ENCODE measurements around the gene SCYL1. TPM values are rescaled to one million over a fixed set of nuclear protein-coding genes. Genes with fewer than 3 reads are reported as not detected.

SCYL1 gene
- total and polyA plus RNA-seq, 2 experiments from 2014 or later = 52.7 to 66.1 TPM

GRCh38 chr11:65559535-65559934, 34.7 kb downstream of the SCYL1 start:
- Histone ChIP-seq H3K4me1 (ENCODE audit: insufficient read depth) (peaks cover 39% of the 10 kb centered on the region), H2AFZ (no peak overlapping the region), H3K27me3 (ENCODE audit: insufficient read depth) (peaks cover 52% of the 10 kb centered on the region), H3K9me2 (ENCODE audit: insufficient read depth) (no peaks in the 10 kb centered on the region), H4K20me1 (replicated peaks; ENCODE audit: insufficient read depth) (no peaks in the 10 kb centered on the region), H3F3A (replicated peaks; ENCODE audit: low read depth) (peaks cover 8% of the 10 kb centered on the region; the same call in 1 of the 2 replicates), H3K4me3 (no peak overlapping the region), H3K4me2 (0 out of 2 replicates have a peak overlapping the region, but pooled peaks have one; percentile 89), H3K36me3 (ENCODE audit: insufficient read depth) (no peaks in the 10 kb centered on the region), H3K27ac (ENCODE audit: low read depth) (no peak overlapping the region), H3K79me2 (replicated peaks; ENCODE audit: insufficient read depth) (no peaks in the 10 kb centered on the region)
- peaks cover 41% of the 10 kb centered on the region for H3K27me3 Mint-ChIP-seq (ENCODE audit: insufficient read depth, low read depth, poor library complexity)
- H3K9me3 Mint-ChIP-seq = no peaks in the 10 kb centered on the region
- ATAC-seq (no peak), DNase-seq (ENCODE audit: low spot score) (no peak)
- TF ChIP-seq EZH2 (IDR thresholded peaks at IDR 0.05; ENCODE audit: low read depth, unreplicated experiment) (no peak), STAT1 (IDR thresholded peaks at IDR 0.05; ENCODE audit: unreplicated experiment) (no peak), CREB1 (CRISPR knock-in tag; IDR thresholded peaks at IDR 0.05; ENCODE audit: low read depth) (no peak), EZH2phosphoT487 (IDR thresholded peaks at IDR 0.05; ENCODE audit: unreplicated experiment) (no peak), POLR2AphosphoS5 (IDR thresholded peaks at IDR 0.05; ENCODE audit: low read depth) (no peak), NANOG (IDR thresholded peaks at IDR 0.05; ENCODE audit: borderline replicate concordance) (no peak), ZNF331 (CRISPR knock-in tag; IDR thresholded peaks at IDR 0.05; ENCODE audit: low read depth) (no peak)
- TF ChIP-seq, protein P1, sequence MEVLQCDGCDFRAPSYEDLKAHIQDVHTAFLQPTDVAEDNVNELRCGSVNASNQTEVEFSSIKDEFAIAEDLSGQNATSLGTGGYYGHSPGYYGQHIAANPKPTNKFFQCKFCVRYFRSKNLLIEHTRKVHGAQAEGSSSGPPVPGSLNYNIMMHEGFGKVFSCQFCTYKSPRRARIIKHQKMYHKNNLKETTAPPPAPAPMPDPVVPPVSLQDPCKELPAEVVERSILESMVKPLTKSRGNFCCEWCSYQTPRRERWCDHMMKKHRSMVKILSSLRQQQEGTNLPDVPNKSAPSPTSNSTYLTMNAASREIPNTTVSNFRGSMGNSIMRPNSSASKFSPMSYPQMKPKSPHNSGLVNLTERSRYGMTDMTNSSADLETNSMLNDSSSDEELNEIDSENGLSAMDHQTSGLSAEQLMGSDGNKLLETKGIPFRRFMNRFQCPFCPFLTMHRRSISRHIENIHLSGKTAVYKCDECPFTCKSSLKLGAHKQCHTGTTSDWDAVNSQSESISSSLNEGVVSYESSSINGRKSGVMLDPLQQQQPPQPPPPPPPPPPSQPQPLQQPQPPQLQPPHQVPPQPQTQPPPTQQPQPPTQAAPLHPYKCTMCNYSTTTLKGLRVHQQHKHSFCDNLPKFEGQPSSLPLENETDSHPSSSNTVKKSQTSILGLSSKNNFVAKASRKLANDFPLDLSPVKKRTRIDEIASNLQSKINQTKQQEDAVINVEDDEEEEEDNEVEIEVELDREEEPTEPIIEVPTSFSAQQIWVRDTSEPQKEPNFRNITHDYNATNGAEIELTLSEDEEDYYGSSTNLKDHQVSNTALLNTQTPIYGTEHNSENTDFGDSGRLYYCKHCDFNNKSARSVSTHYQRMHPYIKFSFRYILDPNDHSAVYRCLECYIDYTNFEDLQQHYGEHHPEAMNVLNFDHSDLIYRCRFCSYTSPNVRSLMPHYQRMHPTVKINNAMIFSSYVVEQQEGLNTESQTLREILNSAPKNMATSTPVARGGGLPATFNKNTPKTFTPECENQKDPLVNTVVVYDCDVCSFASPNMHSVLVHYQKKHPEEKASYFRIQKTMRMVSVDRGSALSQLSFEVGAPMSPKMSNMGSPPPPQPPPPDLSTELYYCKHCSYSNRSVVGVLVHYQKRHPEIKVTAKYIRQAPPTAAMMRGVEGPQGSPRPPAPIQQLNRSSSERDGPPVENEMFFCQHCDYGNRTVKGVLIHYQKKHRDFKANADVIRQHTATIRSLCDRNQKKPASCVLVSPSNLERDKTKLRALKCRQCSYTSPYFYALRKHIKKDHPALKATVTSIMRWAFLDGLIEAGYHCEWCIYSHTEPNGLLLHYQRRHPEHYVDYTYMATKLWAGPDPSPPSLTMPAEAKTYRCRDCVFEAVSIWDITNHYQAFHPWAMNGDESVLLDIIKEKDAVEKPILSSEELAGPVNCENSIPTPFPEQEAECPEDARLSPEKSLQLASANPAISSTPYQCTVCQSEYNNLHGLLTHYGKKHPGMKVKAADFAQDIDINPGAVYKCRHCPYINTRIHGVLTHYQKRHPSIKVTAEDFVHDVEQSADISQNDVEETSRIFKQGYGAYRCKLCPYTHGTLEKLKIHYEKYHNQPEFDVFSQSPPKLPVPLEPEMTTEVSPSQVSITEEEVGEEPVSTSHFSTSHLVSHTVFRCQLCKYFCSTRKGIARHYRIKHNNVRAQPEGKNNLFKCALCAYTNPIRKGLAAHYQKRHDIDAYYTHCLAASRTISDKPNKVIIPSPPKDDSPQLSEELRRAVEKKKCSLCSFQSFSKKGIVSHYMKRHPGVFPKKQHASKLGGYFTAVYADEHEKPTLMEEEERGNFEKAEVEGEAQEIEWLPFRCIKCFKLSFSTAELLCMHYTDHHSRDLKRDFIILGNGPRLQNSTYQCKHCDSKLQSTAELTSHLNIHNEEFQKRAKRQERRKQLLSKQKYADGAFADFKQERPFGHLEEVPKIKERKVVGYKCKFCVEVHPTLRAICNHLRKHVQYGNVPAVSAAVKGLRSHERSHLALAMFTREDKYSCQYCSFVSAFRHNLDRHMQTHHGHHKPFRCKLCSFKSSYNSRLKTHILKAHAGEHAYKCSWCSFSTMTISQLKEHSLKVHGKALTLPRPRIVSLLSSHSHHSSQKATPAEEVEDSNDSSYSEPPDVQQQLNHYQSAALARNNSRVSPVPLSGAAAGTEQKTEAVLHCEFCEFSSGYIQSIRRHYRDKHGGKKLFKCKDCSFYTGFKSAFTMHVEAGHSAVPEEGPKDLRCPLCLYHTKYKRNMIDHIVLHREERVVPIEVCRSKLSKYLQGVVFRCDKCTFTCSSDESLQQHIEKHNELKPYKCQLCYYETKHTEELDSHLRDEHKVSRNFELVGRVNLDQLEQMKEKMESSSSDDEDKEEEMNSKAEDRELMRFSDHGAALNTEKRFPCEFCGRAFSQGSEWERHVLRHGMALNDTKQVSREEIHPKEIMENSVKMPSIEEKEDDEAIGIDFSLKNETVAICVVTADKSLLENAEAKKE (CRISPR knock-in tag; IDR thresholded peaks at IDR 0.05) = no peak
- TF ChIP-seq, protein P2, sequence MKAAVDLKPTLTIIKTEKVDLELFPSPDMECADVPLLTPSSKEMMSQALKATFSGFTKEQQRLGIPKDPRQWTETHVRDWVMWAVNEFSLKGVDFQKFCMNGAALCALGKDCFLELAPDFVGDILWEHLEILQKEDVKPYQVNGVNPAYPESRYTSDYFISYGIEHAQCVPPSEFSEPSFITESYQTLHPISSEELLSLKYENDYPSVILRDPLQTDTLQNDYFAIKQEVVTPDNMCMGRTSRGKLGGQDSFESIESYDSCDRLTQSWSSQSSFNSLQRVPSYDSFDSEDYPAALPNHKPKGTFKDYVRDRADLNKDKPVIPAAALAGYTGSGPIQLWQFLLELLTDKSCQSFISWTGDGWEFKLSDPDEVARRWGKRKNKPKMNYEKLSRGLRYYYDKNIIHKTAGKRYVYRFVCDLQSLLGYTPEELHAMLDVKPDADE (IDR thresholded peaks at IDR 0.05) = no peak
- TF ChIP-seq, protein P3, sequence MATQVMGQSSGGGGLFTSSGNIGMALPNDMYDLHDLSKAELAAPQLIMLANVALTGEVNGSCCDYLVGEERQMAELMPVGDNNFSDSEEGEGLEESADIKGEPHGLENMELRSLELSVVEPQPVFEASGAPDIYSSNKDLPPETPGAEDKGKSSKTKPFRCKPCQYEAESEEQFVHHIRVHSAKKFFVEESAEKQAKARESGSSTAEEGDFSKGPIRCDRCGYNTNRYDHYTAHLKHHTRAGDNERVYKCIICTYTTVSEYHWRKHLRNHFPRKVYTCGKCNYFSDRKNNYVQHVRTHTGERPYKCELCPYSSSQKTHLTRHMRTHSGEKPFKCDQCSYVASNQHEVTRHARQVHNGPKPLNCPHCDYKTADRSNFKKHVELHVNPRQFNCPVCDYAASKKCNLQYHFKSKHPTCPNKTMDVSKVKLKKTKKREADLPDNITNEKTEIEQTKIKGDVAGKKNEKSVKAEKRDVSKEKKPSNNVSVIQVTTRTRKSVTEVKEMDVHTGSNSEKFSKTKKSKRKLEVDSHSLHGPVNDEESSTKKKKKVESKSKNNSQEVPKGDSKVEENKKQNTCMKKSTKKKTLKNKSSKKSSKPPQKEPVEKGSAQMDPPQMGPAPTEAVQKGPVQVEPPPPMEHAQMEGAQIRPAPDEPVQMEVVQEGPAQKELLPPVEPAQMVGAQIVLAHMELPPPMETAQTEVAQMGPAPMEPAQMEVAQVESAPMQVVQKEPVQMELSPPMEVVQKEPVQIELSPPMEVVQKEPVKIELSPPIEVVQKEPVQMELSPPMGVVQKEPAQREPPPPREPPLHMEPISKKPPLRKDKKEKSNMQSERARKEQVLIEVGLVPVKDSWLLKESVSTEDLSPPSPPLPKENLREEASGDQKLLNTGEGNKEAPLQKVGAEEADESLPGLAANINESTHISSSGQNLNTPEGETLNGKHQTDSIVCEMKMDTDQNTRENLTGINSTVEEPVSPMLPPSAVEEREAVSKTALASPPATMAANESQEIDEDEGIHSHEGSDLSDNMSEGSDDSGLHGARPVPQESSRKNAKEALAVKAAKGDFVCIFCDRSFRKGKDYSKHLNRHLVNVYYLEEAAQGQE (IDR thresholded peaks at IDR 0.05; ENCODE audit: unreplicated experiment) = no peak
- H3K4me1 Mint-ChIP-seq = peaks cover 49% of the 10 kb centered on the region
- no peak overlapping the region for H3K27ac Mint-ChIP-seq
- no peak overlapping the region; the same call in 2 of the 3 replicates for H3K4me3 Mint-ChIP-seq
- no peaks in the 10 kb centered on the region; the same call in 2 of the 3 replicates for H3K36me3 Mint-ChIP-seq (ENCODE audit: low read depth)
